A549 (cell line): ENCODE results near the gene TAF10. TPM values are rescaled to one million over a fixed set of nuclear protein-coding genes. Genes with fewer than 3 reads are reported as not detected.

ENCODE experiments used
- ATAC-seq, 2 experiments: fragments of 200-7000 bp in 1 of 2; fragments of >200 bp in 1 of 2; cut with Nextera tagmentation in 1 of 2; cut with Tn5 transposase in 1 of 2; 3 replicates each; pipeline versions ENCODE4 v1.8.0 to v1.9.1; 2018 to 2020; ENCODE audit warnings: mild to moderate bottlenecking in 1 of 2, moderate library complexity in 1 of 2
- CTCF ChIA-PET: fragments of 300-600 bp; sonication (Branson Sonifier 250); formaldehyde crosslinking; extraction: SDS; loops from one replicate; lab custom pipeline; 2021; ENCODE audit warnings: antibody characterized with exemption, inconsistent platforms; lab: Yijun Ruan, JAX
- POLR2A ChIA-PET: fragments of 350-600 bp; formaldehyde crosslinking; extraction: SDS; loops from one replicate; lab custom pipeline; 2021; ENCODE audit warnings: antibody characterized with exemption, inconsistent platforms; lab: Yijun Ruan, JAX
- DNase-seq, 2 experiments: peaks; one replicate each; pipeline versions ENCODE4 v3.0.0 to v3.0.0-alpha.2; 2011 to 2016; ENCODE audit warnings: low read depth in 1 of 2, low spot score in 1 of 2
- FAIRE-seq: peaks from 2 replicates; lab custom pipeline; 2011; peaks lifted over from hg19 to GRCh38; lab: Jason Lieb, UNC
- H3K27ac ChIP-seq, 2 experiments: fragments of >200 bp; sonication (Bioruptor Twin); formaldehyde crosslinking; 3 replicates each; pipeline ENCODE4 v1.5.1; 2016 to 2017
- H3K4me1 ChIP-seq: fragments of >200 bp; sonication (Bioruptor Twin); formaldehyde crosslinking; 3 replicates; pipeline ENCODE4 v1.6.1; 2016
- H3K4me2 ChIP-seq: fragments of >200 bp; sonication (Bioruptor Twin); formaldehyde crosslinking; 3 replicates; pipeline ENCODE4 v1.6.1; 2016
- H3K4me3 ChIP-seq: fragments of >200 bp; sonication (Bioruptor Twin); formaldehyde crosslinking; 3 replicates; pipeline ENCODE4 v1.5.1; 2016
- H3K9me3 ChIP-seq: fragments of >200 bp; sonication (Bioruptor Twin); formaldehyde crosslinking; 3 replicates; pipeline ENCODE4 v1.6.1; 2016
- CEBPB ChIP-seq, 2 experiments: fragments of >200 bp in 1 of 2; sonication (Bioruptor Twin) in 1 of 2; formaldehyde crosslinking in 1 of 2; IDR thresholded peaks; 2 replicates each; pipeline ENCODE4 v1.6.1; 2012 to 2016
- EP300 ChIP-seq, 2 experiments: fragments of >200 bp; sonication (Bioruptor Twin); formaldehyde crosslinking; IDR thresholded peaks; 2 replicates in 1 of 2; 3 replicates in 1 of 2; pipeline ENCODE4 v1.6.1; 2016 to 2017
- ESRRA ChIP-seq: fragments of 150-350 bp; IDR thresholded peaks from 2 replicates; pipeline ENCODE4 v1.6.1; 2014; ENCODE audit warnings: mild to moderate bottlenecking, low read length, borderline replicate concordance
- FOSL2 ChIP-seq, 2 experiments: fragments of 450-650 bp in 1 of 2; fragments of >200 bp in 1 of 2; sonication (Bioruptor Twin) in 1 of 2; formaldehyde crosslinking; IDR thresholded peaks; 2 replicates each; pipeline versions ENCODE4 v1.5.0 to v1.6.1; 2016 to 2020; ENCODE audit warnings: mild to moderate bottlenecking in 1 of 2, moderate library complexity in 1 of 2
- HEYL ChIP-seq: fragments of 250-450 bp; sonication (Bioruptor Pico); IDR thresholded peaks from 2 replicates; pipeline ENCODE4 v1.8.0; 2021; ENCODE audit warnings: mild to moderate bottlenecking, moderate library complexity
- MYC ChIP-seq: IDR thresholded peaks from 2 replicates; pipeline ENCODE4 v1.6.1; 2012; ENCODE audit warnings: mild to moderate bottlenecking, inconsistent platforms, low read length, improper control_type of control experiment, borderline replicate concordance
- NFE2L2 ChIP-seq: fragments of 150-350 bp; conservative IDR thresholded peaks from 2 replicates; pipeline ENCODE4 v1.6.1; 2014; ENCODE audit warnings: low read length
- NR3C1 ChIP-seq: fragments of >200 bp; sonication (Bioruptor Twin); formaldehyde crosslinking; IDR thresholded peaks from 3 replicates; pipeline ENCODE4 v1.6.1; 2017
- RFX5 ChIP-seq: fragments of 450-650 bp; IDR thresholded peaks from 2 replicates; pipeline ENCODE4 v1.7.1; 2014; ENCODE audit warnings: antibody characterized with exemption, mild to moderate bottlenecking, moderate library complexity
- WGBS: methylation state at CpG from one replicate; pipeline ENCODE4 v1.1.6; 2017; ENCODE audit errors: missing lambda C conversion rate; 5-methylcytosine and 5-hydroxymethylcytosine counted together
- polyA plus RNA-seq, 4 experiments: library from polyadenylated mRNA; depleted of rRNA in 3 of 4; stranded (reverse); fragments of >200 nt; fragmentation: RNase III in 1 of 4; extraction: RNeasy Plus Mini Kit Qiagen cat#74134 plus additional on column Dnase treatment in 1 of 4; gene quantifications; 2 replicates in 3 of 4; 3 replicates in 1 of 4; pipeline ENCODE4 v1.2.3, GENCODE V29; 2011 to 2017
- TF ChIP-seq, protein P1 (sequence below): fragments of >200 bp; sonication (Bioruptor Twin); formaldehyde crosslinking; IDR thresholded peaks from 3 replicates; pipeline ENCODE4 v1.6.1; 2016
- TF ChIP-seq, protein P2 (sequence below): fragments of 150-350 bp; IDR thresholded peaks from 2 replicates; pipeline ENCODE4 v1.6.1; 2014; ENCODE audit warnings: low read depth, mild to moderate bottlenecking, low read length
- TF ChIP-seq, protein P3 (sequence below): fragments of 250-450 bp; sonication (Bioruptor Pico); IDR thresholded peaks from 2 replicates; pipeline ENCODE4 v1.5.0; 2021; ENCODE audit warnings: mild to moderate bottlenecking, moderate library complexity, borderline replicate concordance
- TF ChIP-seq, protein P4 (sequence below): fragments of 450-650 bp; IDR thresholded peaks from 2 replicates; pipeline ENCODE4 v1.6.1; 2014; ENCODE audit warnings: antibody characterized with exemption
- TF ChIP-seq, protein P5 (sequence below): fragments of >200 bp; sonication (Bioruptor Twin); formaldehyde crosslinking; IDR thresholded peaks from 3 replicates; pipeline ENCODE4 v1.5.1; 2016
- TF ChIP-seq, protein P6 (sequence below): IDR thresholded peaks from 2 replicates; pipeline ENCODE4 v1.6.1; 2012

TAF10 gene
- polyA plus RNA-seq, 2 of the 4 experiments (the other 2 are of a cell fraction), result 135 to 174 TPM

DNA sequence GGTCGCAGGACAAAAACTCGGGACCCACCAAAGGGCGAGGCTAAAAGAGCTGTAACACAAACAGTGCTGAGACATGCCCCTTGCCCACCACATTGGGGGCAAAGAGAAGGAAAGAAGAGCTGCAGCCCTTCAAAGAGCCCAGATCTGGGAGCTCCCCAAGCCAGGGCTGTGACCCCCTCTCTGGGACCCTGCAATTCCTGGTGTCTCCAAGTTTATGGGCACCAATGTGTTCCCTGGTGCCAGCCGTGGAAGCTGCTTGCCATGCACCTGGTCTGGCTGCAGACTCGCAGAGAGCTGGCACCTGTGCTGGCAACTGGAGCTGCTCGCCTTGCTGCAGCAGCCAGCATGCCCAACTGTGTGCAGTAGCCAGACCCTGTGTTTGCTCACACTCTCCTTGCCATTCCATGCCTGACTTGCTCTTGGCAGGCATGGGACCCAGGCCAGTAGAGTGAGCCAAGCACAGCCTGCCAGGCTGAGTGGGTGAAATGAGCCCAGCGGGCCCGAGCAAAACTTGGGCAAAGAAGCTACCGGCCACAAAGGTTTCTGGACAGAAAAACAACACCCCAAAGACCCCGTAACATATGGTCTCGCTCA, 24.6 kb downstream of the TAF10 start:
- ChIA-PET CTCF (interaction anchor here (1.0 to 1.5 kb wide), 2 partner anchors 57 to 209 kb away, joined by 3 to 4 read pairs; no protein-coding TSS in a partner anchor), POLR2A (no interaction called here)
- ATAC-seq (peak in 1 of 2 experiments; percentile 32; a peak in 3 of 6 replicates), FAIRE-seq (no peak), DNase-seq (no peak)
- 88% methylated on average over 11 of the region's 11 CpGs for WGBS
- Histone ChIP-seq H3K4me1 (no peaks in the 10 kb centered on the region), H3K4me3 (no peak overlapping the region), H3K9me3 (peaks cover 12% of the 10 kb centered on the region), H3K27ac (no peak overlapping the region), H3K4me2 (no peak overlapping the region)
- TF ChIP-seq, protein P1, sequence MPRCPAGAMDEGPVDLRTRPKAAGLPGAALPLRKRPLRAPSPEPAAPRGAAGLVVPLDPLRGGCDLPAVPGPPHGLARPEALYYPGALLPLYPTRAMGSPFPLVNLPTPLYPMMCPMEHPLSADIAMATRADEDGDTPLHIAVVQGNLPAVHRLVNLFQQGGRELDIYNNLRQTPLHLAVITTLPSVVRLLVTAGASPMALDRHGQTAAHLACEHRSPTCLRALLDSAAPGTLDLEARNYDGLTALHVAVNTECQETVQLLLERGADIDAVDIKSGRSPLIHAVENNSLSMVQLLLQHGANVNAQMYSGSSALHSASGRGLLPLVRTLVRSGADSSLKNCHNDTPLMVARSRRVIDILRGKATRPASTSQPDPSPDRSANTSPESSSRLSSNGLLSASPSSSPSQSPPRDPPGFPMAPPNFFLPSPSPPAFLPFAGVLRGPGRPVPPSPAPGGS, result no peak
- TF ChIP-seq, protein P2, sequence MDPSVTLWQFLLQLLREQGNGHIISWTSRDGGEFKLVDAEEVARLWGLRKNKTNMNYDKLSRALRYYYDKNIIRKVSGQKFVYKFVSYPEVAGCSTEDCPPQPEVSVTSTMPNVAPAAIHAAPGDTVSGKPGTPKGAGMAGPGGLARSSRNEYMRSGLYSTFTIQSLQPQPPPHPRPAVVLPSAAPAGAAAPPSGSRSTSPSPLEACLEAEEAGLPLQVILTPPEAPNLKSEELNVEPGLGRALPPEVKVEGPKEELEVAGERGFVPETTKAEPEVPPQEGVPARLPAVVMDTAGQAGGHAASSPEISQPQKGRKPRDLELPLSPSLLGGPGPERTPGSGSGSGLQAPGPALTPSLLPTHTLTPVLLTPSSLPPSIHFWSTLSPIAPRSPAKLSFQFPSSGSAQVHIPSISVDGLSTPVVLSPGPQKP, result no peak
- TF ChIP-seq, protein P3, sequence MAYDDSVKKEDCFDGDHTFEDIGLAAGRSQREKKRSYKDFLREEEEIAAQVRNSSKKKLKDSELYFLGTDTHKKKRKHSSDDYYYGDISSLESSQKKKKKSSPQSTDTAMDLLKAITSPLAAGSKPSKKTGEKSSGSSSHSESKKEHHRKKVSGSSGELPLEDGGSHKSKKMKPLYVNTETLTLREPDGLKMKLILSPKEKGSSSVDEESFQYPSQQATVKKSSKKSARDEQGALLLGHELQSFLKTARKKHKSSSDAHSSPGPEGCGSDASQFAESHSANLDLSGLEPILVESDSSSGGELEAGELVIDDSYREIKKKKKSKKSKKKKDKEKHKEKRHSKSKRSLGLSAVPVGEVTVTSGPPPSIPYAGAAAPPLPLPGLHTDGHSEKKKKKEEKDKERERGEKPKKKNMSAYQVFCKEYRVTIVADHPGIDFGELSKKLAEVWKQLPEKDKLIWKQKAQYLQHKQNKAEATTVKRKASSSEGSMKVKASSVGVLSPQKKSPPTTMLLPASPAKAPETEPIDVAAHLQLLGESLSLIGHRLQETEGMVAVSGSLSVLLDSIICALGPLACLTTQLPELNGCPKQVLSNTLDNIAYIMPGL (CRISPR knock-in tag), result no peak
- TF ChIP-seq ESRRA (no peak), HEYL (CRISPR knock-in tag) (no peak), CEBPB (IDR thresholded peaks at IDR 0.05) (no peak), EP300 (IDR thresholded peaks at IDR 0.05) (no peak), FOSL2 (IDR thresholded peaks at IDR 0.05) (no peak), FOSL2 (CRISPR knock-in tag; IDR thresholded peaks at IDR 0.05) (no peak)
- TF ChIP-seq, protein P4, sequence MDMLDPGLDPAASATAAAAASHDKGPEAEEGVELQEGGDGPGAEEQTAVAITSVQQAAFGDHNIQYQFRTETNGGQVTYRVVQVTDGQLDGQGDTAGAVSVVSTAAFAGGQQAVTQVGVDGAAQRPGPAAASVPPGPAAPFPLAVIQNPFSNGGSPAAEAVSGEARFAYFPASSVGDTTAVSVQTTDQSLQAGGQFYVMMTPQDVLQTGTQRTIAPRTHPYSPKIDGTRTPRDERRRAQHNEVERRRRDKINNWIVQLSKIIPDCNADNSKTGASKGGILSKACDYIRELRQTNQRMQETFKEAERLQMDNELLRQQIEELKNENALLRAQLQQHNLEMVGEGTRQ, result no peak

DNA sequence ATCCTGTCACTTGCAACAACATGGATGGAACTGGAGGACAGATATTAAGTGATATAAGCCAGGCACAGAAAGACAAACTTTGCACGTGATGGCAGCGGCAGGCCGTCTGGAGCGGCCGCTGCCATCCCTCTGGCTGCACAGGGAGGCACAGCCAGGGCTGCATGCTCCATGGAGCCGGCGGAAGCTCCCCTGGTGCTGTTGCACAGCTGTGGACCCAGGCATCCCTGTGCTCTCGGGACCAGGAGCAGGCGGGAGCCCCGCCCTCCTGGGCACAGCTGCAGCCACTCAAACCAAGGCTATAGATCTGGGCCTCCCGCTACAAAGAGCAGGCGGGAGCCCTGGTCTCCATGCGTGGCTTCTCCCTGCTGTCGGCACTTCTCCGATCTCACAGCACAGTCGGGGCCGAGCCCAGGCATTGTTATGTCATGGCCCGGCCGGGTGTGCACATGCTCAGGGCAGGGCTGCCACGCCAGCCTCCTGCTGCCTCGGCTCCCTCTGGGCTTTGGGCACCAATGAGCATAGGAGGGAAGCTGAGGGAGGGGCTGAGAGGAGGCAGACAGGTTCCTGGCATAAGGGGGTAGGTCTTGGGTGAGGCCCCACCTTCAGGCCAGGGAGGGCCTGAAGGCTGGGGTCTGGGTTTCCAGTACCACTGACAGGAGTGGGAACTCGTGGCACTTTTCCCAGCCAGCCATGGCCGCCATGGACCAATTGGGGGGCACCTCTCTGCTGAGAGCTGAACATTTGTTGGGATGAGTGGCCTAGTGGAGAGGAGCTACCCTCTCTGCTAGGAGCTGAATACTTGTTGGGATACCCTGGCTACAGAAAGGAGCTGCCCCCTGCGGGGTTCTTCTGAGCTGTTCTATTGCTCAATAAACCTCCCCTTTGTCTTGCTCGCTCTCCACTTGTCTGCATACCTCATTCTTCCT, 25.3 kb downstream of the TAF10 start:
- CTCF ChIA-PET, result interaction anchor here (1.0 to 1.5 kb wide), 3 partner anchors 10 to 208 kb away, joined by 3 to 4 read pairs (median 3); no protein-coding TSS in a partner anchor
- Histone ChIP-seq H3K9me3 (peaks cover 12% of the 10 kb centered on the region), H3K27ac (no peak overlapping the region), H3K4me2 (no peak overlapping the region), H3K4me3 (no peak overlapping the region), H3K4me1 (no peaks in the 10 kb centered on the region)
- POLR2A ChIA-PET, result no interaction called here
- WGBS, result 89% methylated on average over 18 of the region's 25 CpGs
- DNase-seq (no peak), FAIRE-seq (no peak), ATAC-seq (peak; percentile 28 to 47; a peak in 4 of 6 replicates)
- TF ChIP-seq NR3C1, result no peak
- TF ChIP-seq, protein P4, result no peak

DNA sequence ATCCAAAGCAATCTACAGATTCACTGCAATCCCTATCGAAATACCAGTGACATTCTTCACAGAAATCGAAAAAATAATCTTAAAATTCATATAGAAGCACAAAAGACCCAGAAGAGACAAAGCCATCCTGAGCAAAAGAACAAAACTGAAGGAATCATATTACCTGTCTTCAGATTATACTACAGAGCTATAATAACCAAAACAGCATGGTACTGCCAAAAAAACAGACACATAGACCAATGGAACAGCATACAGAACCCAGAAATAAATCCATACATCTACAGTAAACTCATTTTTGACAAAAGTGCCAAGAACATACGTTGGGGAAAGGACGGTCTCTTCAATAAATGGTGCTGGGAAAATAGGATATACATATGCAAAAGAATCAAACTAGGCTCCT, 27.5 kb downstream of the TAF10 start:
- Histone ChIP-seq H3K27ac (no peak overlapping the region), H3K4me2 (no peak overlapping the region), H3K4me3 (no peak overlapping the region), H3K9me3 (peaks cover 12% of the 10 kb centered on the region), H3K4me1 (no peaks in the 10 kb centered on the region)
- WGBS, result 65% methylated on average over 4 of the region's 4 CpGs
- ATAC-seq, result no peak
- CTCF ChIA-PET, result no interaction called here
- no peak for DNase-seq
- POLR2A ChIA-PET, result no interaction called here
- FAIRE-seq, result peak; percentile 36
- TF ChIP-seq, protein P3 (CRISPR knock-in tag), result no peak
- TF ChIP-seq, protein P2, result no peak
- TF ChIP-seq NFE2L2 (no peak), RFX5 (no peak), MYC (no peak), CEBPB (IDR thresholded peaks at IDR 0.05) (no peak)
- TF ChIP-seq, protein P5, sequence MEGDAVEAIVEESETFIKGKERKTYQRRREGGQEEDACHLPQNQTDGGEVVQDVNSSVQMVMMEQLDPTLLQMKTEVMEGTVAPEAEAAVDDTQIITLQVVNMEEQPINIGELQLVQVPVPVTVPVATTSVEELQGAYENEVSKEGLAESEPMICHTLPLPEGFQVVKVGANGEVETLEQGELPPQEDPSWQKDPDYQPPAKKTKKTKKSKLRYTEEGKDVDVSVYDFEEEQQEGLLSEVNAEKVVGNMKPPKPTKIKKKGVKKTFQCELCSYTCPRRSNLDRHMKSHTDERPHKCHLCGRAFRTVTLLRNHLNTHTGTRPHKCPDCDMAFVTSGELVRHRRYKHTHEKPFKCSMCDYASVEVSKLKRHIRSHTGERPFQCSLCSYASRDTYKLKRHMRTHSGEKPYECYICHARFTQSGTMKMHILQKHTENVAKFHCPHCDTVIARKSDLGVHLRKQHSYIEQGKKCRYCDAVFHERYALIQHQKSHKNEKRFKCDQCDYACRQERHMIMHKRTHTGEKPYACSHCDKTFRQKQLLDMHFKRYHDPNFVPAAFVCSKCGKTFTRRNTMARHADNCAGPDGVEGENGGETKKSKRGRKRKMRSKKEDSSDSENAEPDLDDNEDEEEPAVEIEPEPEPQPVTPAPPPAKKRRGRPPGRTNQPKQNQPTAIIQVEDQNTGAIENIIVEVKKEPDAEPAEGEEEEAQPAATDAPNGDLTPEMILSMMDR, result no peak
- TF ChIP-seq, protein P6, sequence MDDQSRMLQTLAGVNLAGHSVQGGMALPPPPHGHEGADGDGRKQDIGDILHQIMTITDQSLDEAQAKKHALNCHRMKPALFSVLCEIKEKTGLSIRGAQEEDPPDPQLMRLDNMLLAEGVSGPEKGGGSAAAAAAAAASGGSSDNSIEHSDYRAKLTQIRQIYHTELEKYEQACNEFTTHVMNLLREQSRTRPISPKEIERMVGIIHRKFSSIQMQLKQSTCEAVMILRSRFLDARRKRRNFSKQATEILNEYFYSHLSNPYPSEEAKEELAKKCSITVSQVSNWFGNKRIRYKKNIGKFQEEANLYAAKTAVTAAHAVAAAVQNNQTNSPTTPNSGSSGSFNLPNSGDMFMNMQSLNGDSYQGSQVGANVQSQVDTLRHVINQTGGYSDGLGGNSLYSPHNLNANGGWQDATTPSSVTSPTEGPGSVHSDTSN, result no peak
